Measurements from ENCODE around the gene LDLR.
"Not testable (repeated sequence)": the region's sequence is repeated elsewhere in the genome, so short reads cannot be mapped to it uniquely, and the experiment has no call there.

LDLR gene

DNA sequence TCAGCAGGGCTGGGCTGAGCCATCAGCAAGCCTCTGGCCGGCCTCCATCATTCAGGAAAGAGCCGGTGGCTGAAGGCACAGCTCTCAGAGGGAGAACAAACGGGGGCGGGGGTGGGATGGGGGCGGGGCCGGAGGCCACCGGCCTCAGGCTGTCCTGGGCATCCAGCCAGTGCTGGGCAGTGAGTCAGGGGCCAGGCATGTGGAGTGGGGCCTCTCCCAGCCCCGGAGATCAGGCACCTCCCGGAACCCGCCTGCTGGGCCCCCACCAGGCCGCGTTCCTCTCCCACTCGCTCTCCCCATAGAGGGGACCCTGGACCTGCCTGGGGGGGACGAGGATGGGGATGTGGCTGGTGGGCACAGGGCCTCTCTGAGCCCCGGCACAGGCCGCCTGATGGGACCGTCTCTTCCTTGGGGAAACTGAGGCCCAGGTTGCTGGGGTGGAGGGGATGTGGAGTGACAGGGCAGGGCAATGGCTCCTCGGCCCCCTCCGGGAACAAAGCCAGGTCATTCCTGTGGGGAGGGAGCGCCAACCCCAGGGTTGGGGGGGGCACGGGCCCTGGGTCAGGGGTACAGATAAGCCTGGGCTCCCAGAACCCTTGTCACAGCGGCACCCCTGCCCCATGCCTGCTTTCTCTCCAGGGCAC is 53.4 kb downstream of the LDLR start:
- DNase-seq = peak; percentile 87

- DNase-seq = no peak
These were observed 56.3 kb downstream of the LDLR start for GRCh38 chr19:11145536-11145924.

- no peak for DNase-seq
These were observed 58.7 kb downstream of the LDLR start for GRCh38 chr19:11148001-11148400.

GRCh38 chr19:11151181-11151580 is 61.9 kb downstream of the LDLR start:
- no peak for DNase-seq

DNA sequence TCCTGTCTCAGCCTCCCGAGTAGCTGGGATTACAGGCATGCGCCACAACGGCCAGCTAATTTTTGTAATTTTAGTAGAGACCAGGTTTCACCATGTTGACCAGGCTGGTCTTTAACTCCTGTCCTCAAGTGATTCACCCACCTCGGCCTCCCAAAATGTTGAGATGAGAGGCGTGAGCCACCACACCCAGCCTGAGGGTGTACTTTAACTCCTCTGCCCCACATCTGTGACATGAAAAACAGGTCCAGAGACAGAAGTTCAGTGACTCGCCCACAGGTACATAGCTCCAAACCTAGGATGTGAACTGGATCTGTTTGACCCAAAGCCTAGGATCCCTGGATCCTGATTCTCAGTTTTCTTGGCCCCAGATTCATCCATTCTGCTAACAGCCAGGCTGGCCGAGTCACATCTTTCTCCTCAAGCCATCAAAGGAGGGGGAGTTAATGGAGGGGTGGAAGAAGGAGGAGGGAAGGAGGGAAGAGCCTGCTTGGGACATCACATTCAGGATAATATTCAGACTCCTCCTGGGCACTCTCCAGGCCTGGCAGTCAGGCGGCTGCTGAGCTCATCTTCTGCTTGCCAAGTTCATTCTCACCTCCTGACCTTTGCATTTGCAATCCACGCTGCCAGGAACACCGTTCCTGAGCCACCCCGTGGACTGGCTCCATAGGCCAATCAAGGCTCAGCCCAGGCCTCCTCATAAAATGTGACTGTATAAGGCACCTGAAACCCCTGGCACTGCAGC is 63.2 kb downstream of the LDLR start:
- no peak for DNase-seq

DNA sequence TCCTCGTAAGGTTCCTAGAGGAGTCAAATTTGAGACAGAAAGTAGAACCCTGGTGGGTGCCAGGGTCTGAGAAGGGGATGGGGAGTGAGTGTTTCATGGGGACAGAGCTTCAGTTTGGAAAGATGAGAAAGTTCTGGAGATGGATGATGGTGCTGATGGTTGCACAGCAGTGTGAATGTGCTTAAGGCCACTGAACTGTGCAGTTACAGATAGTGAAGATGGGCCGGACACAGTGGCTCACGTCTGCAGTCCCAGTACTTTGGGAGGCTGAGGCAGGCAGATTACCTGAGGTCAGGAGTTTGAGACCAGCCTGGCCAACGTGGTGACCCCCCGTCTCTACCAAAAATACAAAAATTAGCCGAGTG is 65.4 kb downstream of the LDLR start:
- DNase-seq = no peak

GRCh38 chr19:11155373-11156120 is 66.3 kb downstream of the LDLR start, which contains the start of gene SPC24:
TSS of gene SPC24 (minus strand) at chr19:11155782. CDS start at chr19:11155776, 6 bp downstream.
- DNase-seq = peak; percentile 90

- DNase-seq = no peak
These were observed 70.6 kb downstream of the LDLR start for GRCh38 chr19:11159598-11160439.

GRCh38 chr19:11160440-11160768 is 71.1 kb downstream of the LDLR start:
- DNase-seq = not testable (repeated sequence)

DNA sequence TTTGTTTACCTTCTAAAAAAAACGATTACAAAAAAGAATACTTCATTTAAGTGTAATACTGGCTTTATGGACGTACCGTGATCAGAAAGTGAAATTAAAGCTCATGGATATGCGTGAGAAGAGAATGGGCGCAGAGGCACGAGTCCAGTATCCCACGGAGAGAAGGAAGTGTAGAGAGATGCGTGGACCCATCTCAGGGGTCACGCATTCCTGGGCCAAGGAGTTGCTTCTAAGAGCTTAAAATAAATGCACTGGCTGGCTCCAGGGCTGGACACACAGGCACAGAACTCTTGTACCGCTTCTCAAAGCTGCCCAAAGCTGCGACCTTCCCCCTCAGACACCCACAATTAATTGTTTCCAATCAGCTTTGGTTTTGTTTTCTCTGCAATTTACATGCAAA is 75.0 kb downstream of the LDLR start:
- no peak for DNase-seq

GRCh38 chr19:11164879-11165406 is 75.7 kb downstream of the LDLR start:
- DNase-seq = peak; percentile 39

GRCh38 chr19:11165486-11166030 is 76.3 kb downstream of the LDLR start:
- DNase-seq = no peak

GRCh38 chr19:11166281-11167142 is 77.2 kb downstream of the LDLR start:
- DNase-seq = no peak

- peak; percentile 52 for DNase-seq
These were observed 79.3 kb downstream of the LDLR start for GRCh38 chr19:11168568-11168967.

- no peak for DNase-seq
These were observed 80.8 kb downstream of the LDLR start for GRCh38 chr19:11169896-11170678.

GRCh38 chr19:11171144-11171543 is 81.9 kb downstream of the LDLR start:
- DNase-seq = no peak

DNA sequence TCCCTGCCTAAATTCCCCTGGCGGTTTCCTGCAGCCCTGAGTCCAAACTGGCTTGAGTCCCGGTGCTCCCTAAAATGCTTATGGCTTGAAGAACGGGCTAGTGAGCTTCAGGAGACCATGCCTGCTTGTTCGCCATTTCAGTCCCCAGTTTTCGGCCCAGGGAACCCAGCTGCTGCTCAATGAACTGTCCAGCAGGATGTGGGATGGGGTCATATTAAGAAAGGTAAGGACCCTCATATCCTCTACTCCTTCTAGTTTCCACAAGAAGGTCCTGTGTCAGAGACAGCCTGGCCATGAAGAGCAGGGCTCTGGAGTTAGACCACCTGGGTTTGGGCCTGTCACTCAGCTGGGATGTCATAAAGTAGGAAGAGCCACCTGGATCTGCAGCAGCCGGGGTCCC is 83.3 kb downstream of the LDLR start:
- DNase-seq = no peak

DNA sequence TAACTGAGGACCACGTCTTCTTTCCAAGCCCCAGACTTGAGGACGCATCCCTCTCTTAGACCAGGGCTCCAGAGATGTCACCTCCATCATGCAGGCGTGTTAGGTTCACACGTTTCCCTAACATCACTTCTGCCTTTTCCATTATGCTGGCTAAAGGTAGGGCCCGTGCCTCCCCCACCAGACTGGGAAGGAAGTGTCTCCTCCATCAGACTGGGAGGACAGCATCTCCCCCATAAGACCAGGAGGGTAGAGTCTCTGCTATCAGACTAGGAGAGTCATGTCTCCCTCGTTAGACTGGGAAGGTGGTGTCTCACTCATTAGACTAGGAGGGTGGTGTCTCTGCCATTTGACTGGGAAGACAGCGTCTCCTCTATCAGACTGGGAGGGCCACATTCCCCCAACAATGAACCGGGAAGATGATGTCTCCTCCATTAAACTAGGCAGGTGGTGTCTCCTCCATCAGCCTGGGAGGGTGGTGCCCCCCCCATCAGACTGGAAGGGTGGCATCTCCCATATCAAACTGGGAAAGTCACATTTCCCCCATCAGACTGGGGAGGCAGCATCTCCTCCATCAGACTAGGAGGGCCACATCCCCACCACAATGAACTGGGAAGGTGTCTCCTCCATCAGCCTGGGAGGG is 84.4 kb downstream of the LDLR start:
- no peak for DNase-seq

- DNase-seq = no peak
These were observed 85.1 kb downstream of the LDLR start for GRCh38 chr19:11174336-11174735.

DNA sequence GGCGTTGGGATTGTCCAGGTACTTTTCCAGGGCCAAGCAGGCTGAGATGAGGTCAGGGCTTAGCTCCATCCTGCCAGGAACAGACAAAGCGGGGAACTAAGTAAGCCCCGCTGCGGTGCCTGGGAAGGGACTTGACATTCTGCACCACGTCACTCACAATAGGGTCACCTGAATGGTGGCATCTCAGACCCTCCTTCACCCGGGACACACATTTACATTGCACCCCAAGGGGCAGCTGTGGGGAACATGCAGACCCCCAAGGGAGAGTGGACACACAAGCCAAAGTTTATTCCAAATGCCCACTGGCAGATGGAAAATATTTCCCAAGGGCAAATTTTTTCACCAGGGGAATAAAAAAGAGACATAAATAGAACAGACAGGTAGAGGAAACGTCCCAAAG is 86.7 kb downstream of the LDLR start:
- DNase-seq = no peak

All from GOT3 (cell line).